Left ventricle myocardium superior (tissue), 1 donor: ENCODE measurements around the gene MAST4. TPM values are rescaled to one million over a fixed set of nuclear protein-coding genes. Genes with fewer than 3 reads are reported as not detected.

Experiments
- ATAC-seq: fragments of 200-7000 bp; cut with Tn5 transposase; one replicate; pipeline ENCODE4 v1.9.1; 2020; ENCODE audit warnings: mild to moderate bottlenecking, moderate library complexity
- DNase-seq: peaks from one replicate; pipeline ENCODE4 v3.0.0-alpha.2; 2020
- intact Hi-C: fragments of 100-400 bp; cut with micrococcal nuclease; formaldehyde crosslinking; loops from one replicate; pipeline ENCODE4 v1.11.0; 2022
- total RNA-seq: library from RNA; stranded (reverse); fragmentation: NEBNext Ultra II Directional; extraction: Animal tissue kit (Norgen Biotek cat#: 25700); gene quantifications from one replicate; pipeline ENCODE4 v1.2.1, GENCODE V29; 2021
- donor health status: DM: no; HTN: yes; CAD: no; lungs with severe emphysema.

MAST4 gene
- total RNA-seq, 1 donor from 2014 or later = 51.5 TPM

- intact Hi-C loops = no loop called here
- DNase-seq (no peak), ATAC-seq (no peak)
Observed at GRCh38 chr5:66947458-66947857, 351.3 kb downstream of the MAST4 start.

- no peak for ATAC-seq
- DNase-seq = no peak
- intact Hi-C loops = no loop called here
Observed at GRCh38 chr5:66949066-66949465, 352.9 kb downstream of the MAST4 start.

- intact Hi-C loops = no loop called here
- ATAC-seq (no peak), DNase-seq (no peak)
Observed at GRCh38 chr5:66952153-66952552, 356.0 kb downstream of the MAST4 start.

- ATAC-seq (no peak), DNase-seq (no peak)
- intact Hi-C loops = no loop called here
Observed at GRCh38 chr5:66956439-66956838, 360.2 kb downstream of the MAST4 start.

GRCh38 chr5:66958201-66958979, 362.2 kb downstream of the MAST4 start:
- no peak for DNase-seq
- ATAC-seq = peak; percentile 66
- intact Hi-C loops = no loop called here

- DNase-seq = peak; percentile 56
- intact Hi-C loops = no loop called here
- ATAC-seq = peak; percentile 73
Observed at GRCh38 chr5:66958980-66959641, 362.9 kb downstream of the MAST4 start.

GRCh38 chr5:66959653-66960052, 363.5 kb downstream of the MAST4 start:
- intact Hi-C loops = no loop called here
- DNase-seq (no peak), ATAC-seq (peak; percentile 8)

GRCh38 chr5:66960369-66961137, 364.4 kb downstream of the MAST4 start:
- intact Hi-C loops = no loop called here
- ATAC-seq (peak; percentile 18), DNase-seq (no peak)

- ATAC-seq (peak; percentile 55), DNase-seq (peak; percentile 36)
- intact Hi-C loops = no loop called here
Observed at GRCh38 chr5:66963559-66963971, 367.4 kb downstream of the MAST4 start.

GRCh38 chr5:66966439-66966838, 370.2 kb downstream of the MAST4 start:
- no peak for ATAC-seq
- DNase-seq = no peak
- intact Hi-C loops = no loop called here

- ATAC-seq (peak; percentile 57), DNase-seq (no peak)
- intact Hi-C loops = no loop called here
Observed at GRCh38 chr5:66967102-66967501, 370.9 kb downstream of the MAST4 start.

GRCh38 chr5:66967826-66968262, 371.7 kb downstream of the MAST4 start:
- DNase-seq (no peak), ATAC-seq (peak; percentile 17)
- intact Hi-C loops = no loop called here

GRCh38 chr5:66969484-66969883, 373.3 kb downstream of the MAST4 start:
- DNase-seq = no peak
- ATAC-seq = no peak
- intact Hi-C loops = no loop called here

- intact Hi-C loops = no loop called here
- DNase-seq = peak; percentile 42
- peak; percentile 67 for ATAC-seq
Observed at GRCh38 chr5:66969963-66970362, 373.8 kb downstream of the MAST4 start.

GRCh38 chr5:66972004-66972403, 375.8 kb downstream of the MAST4 start:
- no peak for ATAC-seq
- no peak for DNase-seq
- intact Hi-C loops = no loop called here

- ATAC-seq (no peak), DNase-seq (no peak)
- intact Hi-C loops = no loop called here
Observed at GRCh38 chr5:66974256-66974655, 378.1 kb downstream of the MAST4 start.

- peak; percentile 58 for ATAC-seq
- intact Hi-C loops = no loop called here
- DNase-seq = no peak
Observed at GRCh38 chr5:66976108-66976507, 379.9 kb downstream of the MAST4 start.

- ATAC-seq = no peak
- intact Hi-C loops = no loop called here
- no peak for DNase-seq
Observed at GRCh38 chr5:66979738-66980137, 383.5 kb downstream of the MAST4 start.

- ATAC-seq (peak; percentile 52), DNase-seq (no peak)
- intact Hi-C loops = no loop called here
Observed at GRCh38 chr5:66981266-66982055, 385.3 kb downstream of the MAST4 start.
